Stimulated activated CD4-positive, alpha-beta T cell treated with anti-CD3 and anti-CD28 coated beads, Interleukin-12 subunit alpha, Interleukin-12 subunit beta, amount 100 ng/mL, for 24 hours (primary cell): ENCODE measurements around the gene CERS5.

Experiments used
- DNase-seq, 2 experiments: peaks; one replicate each; pipeline ENCODE4 v3.0.0-alpha.2; 2020; ENCODE audit warnings: low read depth in 2 of 2

Gene CERS5

GRCh38 chr12:50167049-50167828 lies at the start of gene CERS5:
Gene CERS5, minus strand, starts transcription at chr12:50167369. Its CDS starts 72 bp downstream, at chr12:50167297.
- DNase-seq, result peak; percentile 95 to 98

GRCh38 chr12:50215033-50215432 lies 47.9 kb upstream of the CERS5 start:
- no peak for DNase-seq

GRCh38 chr12:50214018-50214417 lies 46.8 kb upstream of the CERS5 start:
- no peak for DNase-seq

- no peak for DNase-seq
These were observed 46.3 kb upstream of the CERS5 start for GRCh38 chr12:50213439-50213838.

- DNase-seq, result no peak
These were observed 44.9 kb upstream of the CERS5 start for GRCh38 chr12:50212071-50212467.

GRCh38 chr12:50211392-50212070 lies 44.4 kb upstream of the CERS5 start:
- DNase-seq, result no peak

GRCh38 chr12:50207424-50207823 lies 40.3 kb upstream of the CERS5 start:
- DNase-seq, result no peak

- DNase-seq, result no peak
These were observed 38.5 kb upstream of the CERS5 start for GRCh38 chr12:50205648-50206047.

- no peak for DNase-seq
These were observed 36.5 kb upstream of the CERS5 start for GRCh38 chr12:50203691-50204090.

- DNase-seq, result no peak
These were observed 34.9 kb upstream of the CERS5 start for GRCh38 chr12:50201987-50202521.

- no peak for DNase-seq
These were observed 33.5 kb upstream of the CERS5 start for GRCh38 chr12:50200552-50201273.

GRCh38 chr12:50198829-50199228 lies 31.7 kb upstream of the CERS5 start:
- DNase-seq, result no peak

GRCh38 chr12:50197297-50197727 lies 30.1 kb upstream of the CERS5 start:
- no peak for DNase-seq

- no peak for DNase-seq
These were observed 29.4 kb upstream of the CERS5 start for GRCh38 chr12:50196537-50196936.

- DNase-seq, result no peak
These were observed 28.7 kb upstream of the CERS5 start for GRCh38 chr12:50195832-50196231.

GRCh38 chr12:50192908-50193307 lies 25.7 kb upstream of the CERS5 start:
- no peak for DNase-seq

GRCh38 chr12:50192236-50192635 lies 25.1 kb upstream of the CERS5 start:
- DNase-seq, result no peak

GRCh38 chr12:50190859-50191258 lies 23.7 kb upstream of the CERS5 start:
- no peak for DNase-seq

- DNase-seq, result peak in 1 of 2 experiments; percentile 23
These were observed 21.9 kb upstream of the CERS5 start for GRCh38 chr12:50188875-50189575.

- no peak for DNase-seq
These were observed 21.1 kb upstream of the CERS5 start for GRCh38 chr12:50188241-50188781.
